Gastrocnemius medialis (tissue), 4 donors: ENCODE results near the gene PLIN4.

Experiments used
- POLR2A ChIP-seq, 2 donors: fragments of 450-650 bp; IDR thresholded peaks; one replicate each; pipeline ENCODE4 v1.6.1; 2017; ENCODE audit warnings: antibody characterized with exemption in 2 of 2, mild to moderate bottlenecking in 2 of 2, moderate library complexity in 2 of 2
- TF ChIP-seq, protein P1 (sequence below), 5 experiments: fragments of 450-650 bp in 3 of 5; fragments of 200-600 bp in 2 of 5; sonication (generic) in 2 of 5; IDR thresholded peaks in 4 of 5; conservative IDR thresholded peaks in 1 of 5; 1 replicate in 4 of 5; 2 replicates in 1 of 5; pipeline ENCODE4 v1.5.1; 2016 to 2019; ENCODE audit warnings: antibody characterized with exemption in 5 of 5, mild to moderate bottlenecking in 3 of 5, moderate library complexity in 3 of 5

DNA sequence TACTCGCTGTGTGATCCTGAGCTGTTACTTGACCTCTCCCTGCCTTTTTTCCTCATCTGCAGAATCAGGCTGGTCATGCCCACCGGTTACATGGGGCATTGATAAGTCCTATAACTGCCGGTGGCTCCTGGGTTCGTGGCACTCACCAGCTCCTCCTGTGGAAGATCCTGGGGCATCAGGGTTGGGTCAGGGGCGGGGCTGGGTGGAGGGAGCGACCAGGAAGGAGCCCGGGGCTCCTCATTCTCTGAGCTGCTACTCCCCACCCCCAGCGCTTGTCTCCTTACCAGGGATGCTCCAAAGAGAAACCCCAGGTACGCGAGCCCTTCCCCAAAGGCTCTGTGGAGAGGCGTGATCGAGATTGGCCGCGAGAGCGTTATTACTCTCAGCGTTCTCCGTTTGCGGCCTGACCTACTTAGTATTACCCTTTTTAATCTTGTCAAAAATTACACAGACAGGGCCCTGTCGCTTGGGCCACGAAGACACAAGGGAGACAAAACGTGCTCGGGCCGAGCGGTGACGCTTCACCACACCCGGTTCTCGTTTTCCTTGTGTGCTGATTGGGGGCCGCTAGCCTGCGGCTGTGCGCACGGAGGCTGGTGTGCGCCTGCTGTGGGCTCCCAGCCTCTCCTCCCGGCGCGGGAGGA lies 35.4 kb downstream of the PLIN4 start:
- TF ChIP-seq, protein P1, sequence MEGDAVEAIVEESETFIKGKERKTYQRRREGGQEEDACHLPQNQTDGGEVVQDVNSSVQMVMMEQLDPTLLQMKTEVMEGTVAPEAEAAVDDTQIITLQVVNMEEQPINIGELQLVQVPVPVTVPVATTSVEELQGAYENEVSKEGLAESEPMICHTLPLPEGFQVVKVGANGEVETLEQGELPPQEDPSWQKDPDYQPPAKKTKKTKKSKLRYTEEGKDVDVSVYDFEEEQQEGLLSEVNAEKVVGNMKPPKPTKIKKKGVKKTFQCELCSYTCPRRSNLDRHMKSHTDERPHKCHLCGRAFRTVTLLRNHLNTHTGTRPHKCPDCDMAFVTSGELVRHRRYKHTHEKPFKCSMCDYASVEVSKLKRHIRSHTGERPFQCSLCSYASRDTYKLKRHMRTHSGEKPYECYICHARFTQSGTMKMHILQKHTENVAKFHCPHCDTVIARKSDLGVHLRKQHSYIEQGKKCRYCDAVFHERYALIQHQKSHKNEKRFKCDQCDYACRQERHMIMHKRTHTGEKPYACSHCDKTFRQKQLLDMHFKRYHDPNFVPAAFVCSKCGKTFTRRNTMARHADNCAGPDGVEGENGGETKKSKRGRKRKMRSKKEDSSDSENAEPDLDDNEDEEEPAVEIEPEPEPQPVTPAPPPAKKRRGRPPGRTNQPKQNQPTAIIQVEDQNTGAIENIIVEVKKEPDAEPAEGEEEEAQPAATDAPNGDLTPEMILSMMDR (IDR thresholded peaks at IDR 0.05 in 4 of 5, conservative IDR thresholded peaks at IDR 0.05 in 1 of 5) = no peak
- no peak for TF ChIP-seq POLR2A (IDR thresholded peaks at IDR 0.05)
